RWPE2 (cell line): Measurements from ENCODE around the gene GPX1.
A peak's percentile ranks its signal among the peaks of the same experiment; 100 is the strongest.

Experiments used
- ATAC-seq: fragments of 200-7000 bp; cut with Tn5 transposase; 3 replicates; pipeline ENCODE4 v1.9.1; 2021; ENCODE audit warnings: low read depth
- DNase-seq: peaks from one replicate; pipeline ENCODE4 v3.0.0-alpha.2; 2020; ENCODE audit warnings: low spot score
- H3K27ac ChIP-seq: fragments of 450-650 bp; 2 replicates; pipeline ENCODE4 v1.5.1; 2017; ENCODE audit warnings: mild to moderate bottlenecking; ENCODE audit not compliant: poor library complexity, severe bottlenecking
- H3K27me3 ChIP-seq: fragments of 250-450 bp; sonication (Bioruptor Pico); 2 replicates; pipeline ENCODE4 v1.5.1; 2021; ENCODE audit warnings: mild to moderate bottlenecking, moderate library complexity; ENCODE audit not compliant: insufficient read depth, poor library complexity, severe bottlenecking
- H3K36me3 ChIP-seq: fragments of 250-450 bp; sonication (Bioruptor Pico); 2 replicates; pipeline ENCODE4 v1.5.1; 2020; ENCODE audit warnings: low read depth, mild to moderate bottlenecking, moderate library complexity
- H3K4me1 ChIP-seq: fragments of 250-450 bp; sonication (Bioruptor Pico); 2 replicates; pipeline ENCODE4 v1.5.1; 2021; ENCODE audit warnings: mild to moderate bottlenecking, moderate library complexity; ENCODE audit not compliant: insufficient read depth, poor library complexity, severe bottlenecking
- H3K4me3 ChIP-seq: fragments of 250-450 bp; sonication (Bioruptor Pico); 2 replicates; pipeline ENCODE4 v1.5.1; 2021; ENCODE audit warnings: mild to moderate bottlenecking, moderate library complexity; ENCODE audit not compliant: severe bottlenecking
- H3K9me3 ChIP-seq: fragments of 250-450 bp; sonication (Bioruptor Pico); 2 replicates; pipeline ENCODE4 v1.5.1; 2021; ENCODE audit warnings: mild to moderate bottlenecking, moderate library complexity; ENCODE audit not compliant: severe bottlenecking
- CTCF ChIP-seq: fragments of 450-650 bp; IDR thresholded peaks from one replicate; pipeline ENCODE4 v1.5.1; 2017; ENCODE audit warnings: mild to moderate bottlenecking, moderate library complexity; ENCODE audit not compliant: poor library complexity, severe bottlenecking

The GPX1 gene

GRCh38 chr3:49377483-49377882, 19.3 kb upstream of the GPX1 start:
- TF ChIP-seq CTCF: no peak
- Histone ChIP-seq H3K4me1 (peaks cover 8% of the 10 kb centered on the region), H3K27me3 (no peaks in the 10 kb centered on the region), H3K27ac (peak overlapping the region; percentile 50), H3K4me3 (no peak overlapping the region), H3K36me3 (peaks cover 36% of the 10 kb centered on the region), H3K9me3 (no peaks in the 10 kb centered on the region)
- DNase-seq (no peak), ATAC-seq (no peak; the same call in 2 of the 3 replicates)

GRCh38 chr3:49371946-49372345, 13.8 kb upstream of the GPX1 start:
- H3K27ac ChIP-seq: no peak overlapping the region
- H3K9me3 ChIP-seq: no peaks in the 10 kb centered on the region
- no peak for DNase-seq
- no peak for TF ChIP-seq CTCF
- H3K36me3 ChIP-seq: peaks cover 74% of the 10 kb centered on the region
- no peak overlapping the region for H3K4me3 ChIP-seq
- H3K4me1 ChIP-seq: no peaks in the 10 kb centered on the region
- H3K27me3 ChIP-seq: no peaks in the 10 kb centered on the region
- ATAC-seq: no peak

GRCh38 chr3:49370585-49371290, 12.6 kb upstream of the GPX1 start:
- H3K4me1 ChIP-seq: no peaks in the 10 kb centered on the region
- no peak for DNase-seq
- TF ChIP-seq CTCF: no peak
- no peak for ATAC-seq
- no peaks in the 10 kb centered on the region for H3K9me3 ChIP-seq
- H3K36me3 ChIP-seq: peaks cover 82% of the 10 kb centered on the region
- no peaks in the 10 kb centered on the region for H3K27me3 ChIP-seq
- no peak overlapping the region for H3K27ac ChIP-seq
- no peak overlapping the region for H3K4me3 ChIP-seq

DNA sequence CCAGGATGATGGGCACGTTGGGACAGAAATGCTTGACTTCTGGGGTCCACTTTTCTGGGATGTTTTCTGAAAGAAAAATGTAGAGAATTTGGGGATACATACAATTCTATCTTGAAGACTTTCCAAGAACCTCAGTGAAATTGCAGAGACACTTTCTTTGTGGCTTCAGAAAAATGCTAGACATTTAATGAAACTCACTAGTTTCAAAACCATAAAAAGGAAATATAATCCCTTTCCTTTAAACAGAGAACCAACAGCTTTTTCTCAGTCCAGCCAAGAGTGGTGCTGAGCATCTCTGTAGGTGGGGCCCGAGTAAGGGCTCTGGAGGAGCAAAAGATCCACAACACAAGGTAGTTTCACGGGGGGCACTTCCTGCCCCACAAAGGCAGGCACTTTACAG, 4.4 kb upstream of the GPX1 start:
- TF ChIP-seq CTCF: no peak
- ATAC-seq (no peak), DNase-seq (no peak)
- Histone ChIP-seq H3K27ac (no peak overlapping the region), H3K27me3 (no peaks in the 10 kb centered on the region), H3K36me3 (peaks cover 86% of the 10 kb centered on the region), H3K4me1 (peaks cover 13% of the 10 kb centered on the region), H3K4me3 (no peak overlapping the region), H3K9me3 (no peaks in the 10 kb centered on the region)

DNA sequence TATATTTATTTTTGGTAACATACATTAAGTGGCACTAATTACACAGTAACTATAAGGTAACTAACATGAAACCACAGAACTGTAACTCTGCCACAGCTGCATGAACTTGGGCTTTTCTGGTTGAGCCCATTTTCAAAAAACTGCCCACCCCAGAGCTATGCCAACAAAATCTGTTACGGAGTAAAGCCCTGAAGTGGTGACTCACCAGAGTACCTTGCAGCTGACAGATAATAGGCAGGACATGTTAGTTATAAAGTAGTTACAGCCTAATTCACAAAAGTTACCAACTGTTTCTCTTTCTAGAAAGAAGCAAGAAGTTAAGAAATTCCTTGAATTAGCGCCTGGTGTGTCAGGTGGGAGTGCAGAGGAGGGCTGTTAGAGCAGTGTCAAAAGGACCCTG, 1.5 kb upstream of the GPX1 start:
- H3K27ac ChIP-seq: peak overlapping the region; percentile 96
- H3K27me3 ChIP-seq: no peaks in the 10 kb centered on the region
- DNase-seq (no peak), ATAC-seq (no peak)
- H3K36me3 ChIP-seq: peaks cover 86% of the 10 kb centered on the region
- H3K4me3 ChIP-seq: no peak overlapping the region
- no peak for TF ChIP-seq CTCF
- H3K4me1 ChIP-seq: peaks cover 17% of the 10 kb centered on the region
- H3K9me3 ChIP-seq: no peaks in the 10 kb centered on the region
